ENCODE measurements around the gene LRRIQ3. TPM values are rescaled to one million over a fixed set of nuclear protein-coding genes. Genes with fewer than 3 reads are reported as not detected.

Gene LRRIQ3
- total and polyA plus RNA-seq, 2 experiments from 2014 or later, result 0.69 to 2.1 TPM

DNA sequence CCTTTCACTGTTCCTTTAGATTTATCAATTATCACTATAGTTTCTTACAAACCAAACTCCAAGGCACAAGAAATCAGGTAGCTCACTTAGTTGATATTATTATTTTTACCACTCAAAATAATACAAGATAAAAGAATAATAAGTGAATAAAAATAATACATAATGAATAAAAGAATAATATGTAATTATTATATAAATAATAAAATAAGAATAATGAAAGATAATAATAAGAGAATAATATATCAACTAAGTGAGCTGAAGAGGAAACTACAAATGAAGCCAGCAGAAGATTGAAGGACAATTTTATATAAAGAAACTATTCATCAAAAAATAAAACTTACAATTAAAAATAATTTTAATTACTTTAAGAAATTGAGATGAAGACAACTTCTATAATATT lies 90.6 kb downstream of the LRRIQ3 start:
- Histone ChIP-seq H3K27me3 (no peaks in the 10 kb centered on the region), H3K36me3 (no peaks in the 10 kb centered on the region), H3K27ac (no peak overlapping the region), H3K4me1 (ENCODE audit: low read depth) (no peaks in the 10 kb centered on the region), H3K9me3 (ENCODE audit: low read depth) (no peaks in the 10 kb centered on the region), H3K4me3 (no peak overlapping the region)
- no peak for DNase-seq (ENCODE audit: low read depth in 1 of 2, low spot score in 1 of 2)
- TF ChIP-seq, protein P1, sequence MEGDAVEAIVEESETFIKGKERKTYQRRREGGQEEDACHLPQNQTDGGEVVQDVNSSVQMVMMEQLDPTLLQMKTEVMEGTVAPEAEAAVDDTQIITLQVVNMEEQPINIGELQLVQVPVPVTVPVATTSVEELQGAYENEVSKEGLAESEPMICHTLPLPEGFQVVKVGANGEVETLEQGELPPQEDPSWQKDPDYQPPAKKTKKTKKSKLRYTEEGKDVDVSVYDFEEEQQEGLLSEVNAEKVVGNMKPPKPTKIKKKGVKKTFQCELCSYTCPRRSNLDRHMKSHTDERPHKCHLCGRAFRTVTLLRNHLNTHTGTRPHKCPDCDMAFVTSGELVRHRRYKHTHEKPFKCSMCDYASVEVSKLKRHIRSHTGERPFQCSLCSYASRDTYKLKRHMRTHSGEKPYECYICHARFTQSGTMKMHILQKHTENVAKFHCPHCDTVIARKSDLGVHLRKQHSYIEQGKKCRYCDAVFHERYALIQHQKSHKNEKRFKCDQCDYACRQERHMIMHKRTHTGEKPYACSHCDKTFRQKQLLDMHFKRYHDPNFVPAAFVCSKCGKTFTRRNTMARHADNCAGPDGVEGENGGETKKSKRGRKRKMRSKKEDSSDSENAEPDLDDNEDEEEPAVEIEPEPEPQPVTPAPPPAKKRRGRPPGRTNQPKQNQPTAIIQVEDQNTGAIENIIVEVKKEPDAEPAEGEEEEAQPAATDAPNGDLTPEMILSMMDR (IDR thresholded peaks at IDR 0.05; ENCODE audit: low read depth, low read length), result no peak

DNA sequence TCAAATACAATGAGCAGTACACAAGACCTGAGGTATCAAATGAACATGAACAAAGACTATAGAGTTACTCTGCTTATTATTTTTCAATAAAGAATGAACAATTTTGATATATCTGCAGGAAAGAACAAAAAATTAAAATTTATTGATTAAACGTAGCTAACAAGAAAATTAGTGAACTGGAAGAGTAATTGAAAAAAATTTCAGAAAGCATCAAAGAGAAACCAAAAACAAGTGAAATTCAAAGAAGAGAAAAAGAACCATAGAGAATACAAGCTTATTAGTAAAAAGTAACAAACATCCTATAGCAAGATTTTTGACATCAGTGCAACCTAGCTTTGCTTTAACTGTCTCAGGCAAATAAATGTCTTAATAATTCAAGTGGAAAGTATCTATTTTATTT lies 106.6 kb downstream of the LRRIQ3 start:
- no peaks in the 10 kb centered on the region for H3K36me3 ChIP-seq
- H3K27me3 ChIP-seq, result no peaks in the 10 kb centered on the region
- no peaks in the 10 kb centered on the region for H3K4me1 ChIP-seq (ENCODE audit: low read depth)
- no peak overlapping the region for H3K4me3 ChIP-seq
- TF ChIP-seq, protein P1 (IDR thresholded peaks at IDR 0.05; ENCODE audit: low read depth, low read length), result no peak
- H3K27ac ChIP-seq, result no peak overlapping the region
- DNase-seq (ENCODE audit: low read depth in 1 of 2, low spot score in 1 of 2), result no peak
- H3K9me3 ChIP-seq (ENCODE audit: low read depth), result no peaks in the 10 kb centered on the region

DNA sequence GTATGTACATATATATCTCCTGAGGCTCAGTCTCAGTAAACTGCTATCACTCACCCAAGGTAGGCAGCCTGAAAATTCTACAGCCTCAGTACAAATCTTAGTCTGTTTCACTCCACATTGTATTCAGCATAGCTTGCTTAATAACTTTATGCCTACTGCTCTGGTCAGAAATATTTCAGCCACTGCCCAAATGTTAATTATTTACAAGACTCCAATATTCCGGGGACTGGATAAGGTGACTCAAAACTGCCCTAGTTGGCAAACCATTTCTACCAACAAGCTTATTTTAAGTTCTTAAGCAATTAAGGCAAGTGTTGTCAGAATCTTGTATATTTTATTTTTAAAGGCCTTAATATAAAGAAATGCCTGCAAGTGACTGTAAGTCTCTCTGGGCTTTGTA lies 114.8 kb downstream of the LRRIQ3 start:
- Histone ChIP-seq H3K27ac (no peak overlapping the region), H3K4me1 (ENCODE audit: low read depth) (no peaks in the 10 kb centered on the region), H3K27me3 (no peaks in the 10 kb centered on the region), H3K36me3 (no peaks in the 10 kb centered on the region), H3K4me3 (no peak overlapping the region), H3K9me3 (ENCODE audit: low read depth) (no peaks in the 10 kb centered on the region)
- DNase-seq (ENCODE audit: low read depth in 1 of 2, low spot score in 1 of 2), result no peak
- TF ChIP-seq, protein P1 (IDR thresholded peaks at IDR 0.05; ENCODE audit: low read depth, low read length), result no peak

DNA sequence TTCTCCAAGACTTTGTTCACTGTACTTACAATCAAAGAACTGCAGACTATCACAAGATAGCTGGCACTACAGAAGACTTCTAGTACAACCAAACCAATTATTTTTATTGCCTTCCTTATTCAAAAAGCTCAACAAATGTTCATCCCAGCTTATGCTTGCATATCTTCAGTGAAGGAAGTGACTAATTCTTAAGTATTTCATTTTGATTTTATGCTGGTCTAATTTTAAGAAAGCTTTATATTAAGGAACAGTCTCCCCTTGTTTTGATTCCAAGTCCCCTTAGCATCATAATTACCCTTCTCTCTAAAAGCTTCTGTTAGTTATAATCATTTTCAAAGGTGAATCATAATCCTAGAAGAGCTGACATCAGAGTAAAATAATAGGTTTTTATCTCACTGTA lies 132.9 kb downstream of the LRRIQ3 start:
- no peak overlapping the region for H3K4me3 ChIP-seq
- no peaks in the 10 kb centered on the region for H3K4me1 ChIP-seq (ENCODE audit: low read depth)
- TF ChIP-seq, protein P1 (IDR thresholded peaks at IDR 0.05; ENCODE audit: low read depth, low read length), result no peak
- no peak overlapping the region for H3K27ac ChIP-seq
- H3K27me3 ChIP-seq, result no peaks in the 10 kb centered on the region
- no peaks in the 10 kb centered on the region for H3K9me3 ChIP-seq (ENCODE audit: low read depth)
- DNase-seq (ENCODE audit: low read depth in 1 of 2, low spot score in 1 of 2), result no peak
- no peaks in the 10 kb centered on the region for H3K36me3 ChIP-seq

DNA sequence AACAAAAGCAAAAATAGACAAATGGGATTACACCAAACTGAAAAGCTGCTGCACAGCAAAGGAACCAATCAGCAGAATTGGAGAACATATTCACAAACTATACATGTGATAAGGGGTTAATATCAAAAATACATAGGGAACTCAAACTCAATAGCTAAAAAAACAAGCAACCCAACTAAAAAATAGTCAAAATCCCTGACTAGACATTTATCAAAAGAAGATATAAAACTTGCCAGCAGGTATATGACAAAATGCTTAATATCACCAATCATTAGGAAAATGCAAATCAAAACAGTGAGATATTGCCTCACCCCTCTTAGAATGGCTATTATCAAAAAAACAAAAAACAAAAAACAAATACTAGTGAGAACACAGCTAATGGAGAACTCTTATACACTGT lies 140.3 kb downstream of the LRRIQ3 start:
- Histone ChIP-seq H3K36me3 (no peaks in the 10 kb centered on the region), H3K27ac (no peak overlapping the region), H3K4me3 (no peak overlapping the region), H3K9me3 (ENCODE audit: low read depth) (no peaks in the 10 kb centered on the region), H3K4me1 (ENCODE audit: low read depth) (no peaks in the 10 kb centered on the region), H3K27me3 (peaks cover 4% of the 10 kb centered on the region)
- TF ChIP-seq, protein P1 (IDR thresholded peaks at IDR 0.05; ENCODE audit: low read depth, low read length), result no peak
- DNase-seq (ENCODE audit: low read depth in 1 of 2, low spot score in 1 of 2), result no peak

DNA sequence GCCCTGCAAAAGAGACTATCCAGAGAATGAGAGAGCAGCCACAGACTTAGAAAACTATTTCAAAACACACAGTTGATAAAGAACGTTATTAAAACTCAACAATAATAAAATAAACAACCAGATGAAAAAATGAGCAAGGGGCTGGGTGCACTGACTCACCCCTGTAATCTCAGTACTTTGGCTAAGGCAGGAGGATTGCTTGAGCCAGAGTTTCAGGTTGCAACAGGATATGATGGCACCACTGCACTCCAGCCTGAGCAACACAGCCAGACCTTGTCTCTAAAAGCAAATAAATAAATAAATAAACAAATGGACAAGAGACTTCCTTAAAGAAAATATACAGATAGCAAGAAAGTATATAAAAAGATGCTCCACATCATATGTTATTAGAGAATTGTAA lies 144.6 kb downstream of the LRRIQ3 start:
- H3K9me3 ChIP-seq (ENCODE audit: low read depth), result no peaks in the 10 kb centered on the region
- no peaks in the 10 kb centered on the region for H3K4me1 ChIP-seq (ENCODE audit: low read depth)
- peaks cover 4% of the 10 kb centered on the region for H3K27me3 ChIP-seq
- TF ChIP-seq, protein P1 (IDR thresholded peaks at IDR 0.05; ENCODE audit: low read depth, low read length), result no peak
- no peak overlapping the region for H3K27ac ChIP-seq
- H3K4me3 ChIP-seq, result no peak overlapping the region
- H3K36me3 ChIP-seq, result no peaks in the 10 kb centered on the region
- no peak for DNase-seq (ENCODE audit: low read depth in 1 of 2, low spot score in 1 of 2)
